Stimulated activated naive CD8-positive, alpha-beta T cell treated with anti-CD3 and anti-CD28 coated beads, Interleukin-15, amount 100 ng/mL, for 72 hours (primary cell): Measurements from ENCODE around the gene HECW1.
A peak's percentile ranks its signal among the peaks of the same experiment; 100 is the strongest.

Experiments used
- ATAC-seq: fragments of 150-1000 bp; cut with Tn5 transposase; 2 replicates; pipeline ENCODE4 v1.10.0; 2021; ENCODE audit warnings: mild to moderate bottlenecking, moderate library complexity
- DNase-seq, 2 donors: peaks; one replicate each; pipeline ENCODE4 v3.0.0; 2021 to 2022
- H3K27ac Mint-ChIP-seq, 2 donors: one replicate each; pipeline ENCODE4 v1.8.0; 2022; ENCODE audit warnings: mild to moderate bottlenecking in 2 of 2, mixed read lengths in 2 of 2, moderate library complexity in 2 of 2
- H3K27me3 Mint-ChIP-seq: one replicate; pipeline ENCODE4 v1.8.0; 2022; ENCODE audit warnings: mixed read lengths
- H3K4me1 Mint-ChIP-seq: one replicate; pipeline ENCODE4 v1.8.0; 2022; ENCODE audit warnings: mild to moderate bottlenecking, mixed read lengths
- H3K4me3 Mint-ChIP-seq, 2 donors: one replicate each; pipeline ENCODE4 v1.8.0; 2022; ENCODE audit warnings: mild to moderate bottlenecking in 2 of 2, mixed read lengths in 2 of 2, moderate library complexity in 1 of 2
- H3K9me3 Mint-ChIP-seq, 2 donors: one replicate each; pipeline ENCODE4 v1.8.0; 2022; ENCODE audit warnings: mixed read lengths in 2 of 2

The HECW1 gene

GRCh38 chr7:43104874-43105520, 7.5 kb upstream of the HECW1 start:
- Mint-ChIP-seq H3K9me3 (no peaks in the 10 kb centered on the region), H3K27ac (peak overlapping the region in 1 of 2 donors; percentile 35), H3K4me3 (no peak overlapping the region), H3K4me1 (no peaks in the 10 kb centered on the region), H3K27me3 (peaks cover 50% of the 10 kb centered on the region)
- ATAC-seq, result no peak
- no peak for DNase-seq

DNA sequence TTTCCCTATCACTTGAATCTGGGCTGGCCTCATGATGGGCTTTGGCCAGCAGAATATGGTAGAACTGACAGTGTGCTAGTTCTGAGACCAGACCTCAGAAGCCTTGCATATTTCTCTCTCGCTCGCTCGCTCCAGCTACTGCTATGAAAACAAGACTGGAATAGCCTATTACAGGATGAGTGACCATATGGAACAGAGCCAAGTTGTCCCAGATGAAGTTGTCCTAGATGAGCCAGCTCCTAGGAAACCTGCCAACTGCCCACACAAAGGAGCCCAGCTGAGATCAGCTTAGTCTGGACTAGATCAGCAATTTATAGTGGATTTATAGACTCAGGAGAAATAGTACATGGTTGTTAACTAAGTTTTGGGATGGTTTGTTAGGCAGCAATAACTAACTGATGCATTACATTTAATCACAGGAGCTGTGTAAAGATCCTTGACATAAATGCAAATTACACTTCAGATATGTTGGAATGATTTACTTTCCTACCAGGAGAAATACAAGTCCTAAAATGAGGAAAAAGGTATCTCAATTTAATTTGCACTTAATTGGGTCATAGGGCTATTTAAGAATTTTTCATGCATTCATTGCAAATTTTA, 6.8 kb upstream of the HECW1 start:
- DNase-seq (no peak), ATAC-seq (no peak)
- peaks cover 57% of the 10 kb centered on the region for H3K27me3 Mint-ChIP-seq
- peak overlapping the region in 1 of 2 donors; percentile 35 for H3K27ac Mint-ChIP-seq
- no peaks in the 10 kb centered on the region for H3K4me1 Mint-ChIP-seq
- H3K9me3 Mint-ChIP-seq, result no peaks in the 10 kb centered on the region
- H3K4me3 Mint-ChIP-seq, result no peak overlapping the region

GRCh38 chr7:43108255-43109011, 4.0 kb upstream of the HECW1 start:
- peak; percentile 74 for ATAC-seq
- peaks cover 74% of the 10 kb centered on the region for H3K27me3 Mint-ChIP-seq
- peak; percentile 50 to 62 for DNase-seq

GRCh38 chr7:43110791-43111535, 1.5 kb upstream of the HECW1 start:
- Mint-ChIP-seq H3K9me3 (no peaks in the 10 kb centered on the region), H3K27me3 (peaks cover 83% of the 10 kb centered on the region), H3K27ac (no peak overlapping the region), H3K4me3 (no peak overlapping the region), H3K4me1 (peaks cover 23% of the 10 kb centered on the region)
- no peak for ATAC-seq
- DNase-seq, result no peak

More at GRCh38 chr7:43108255-43109011, 4.0 kb upstream of the HECW1 start:
- Mint-ChIP-seq H3K4me1 (peaks cover 14% of the 10 kb centered on the region), H3K27ac (no peak overlapping the region), H3K4me3 (no peak overlapping the region), H3K9me3 (no peaks in the 10 kb centered on the region)

GRCh38 chr7:43111630-43112458, 603 bp upstream of the HECW1 start:
- Mint-ChIP-seq H3K4me3 (peak overlapping the region; percentile 41 to 56), H3K27me3 (peaks cover 90% of the 10 kb centered on the region), H3K9me3 (no peaks in the 10 kb centered on the region), H3K27ac (no peak overlapping the region), H3K4me1 (peaks cover 23% of the 10 kb centered on the region)
- ATAC-seq (no peak), DNase-seq (no peak)

DNA sequence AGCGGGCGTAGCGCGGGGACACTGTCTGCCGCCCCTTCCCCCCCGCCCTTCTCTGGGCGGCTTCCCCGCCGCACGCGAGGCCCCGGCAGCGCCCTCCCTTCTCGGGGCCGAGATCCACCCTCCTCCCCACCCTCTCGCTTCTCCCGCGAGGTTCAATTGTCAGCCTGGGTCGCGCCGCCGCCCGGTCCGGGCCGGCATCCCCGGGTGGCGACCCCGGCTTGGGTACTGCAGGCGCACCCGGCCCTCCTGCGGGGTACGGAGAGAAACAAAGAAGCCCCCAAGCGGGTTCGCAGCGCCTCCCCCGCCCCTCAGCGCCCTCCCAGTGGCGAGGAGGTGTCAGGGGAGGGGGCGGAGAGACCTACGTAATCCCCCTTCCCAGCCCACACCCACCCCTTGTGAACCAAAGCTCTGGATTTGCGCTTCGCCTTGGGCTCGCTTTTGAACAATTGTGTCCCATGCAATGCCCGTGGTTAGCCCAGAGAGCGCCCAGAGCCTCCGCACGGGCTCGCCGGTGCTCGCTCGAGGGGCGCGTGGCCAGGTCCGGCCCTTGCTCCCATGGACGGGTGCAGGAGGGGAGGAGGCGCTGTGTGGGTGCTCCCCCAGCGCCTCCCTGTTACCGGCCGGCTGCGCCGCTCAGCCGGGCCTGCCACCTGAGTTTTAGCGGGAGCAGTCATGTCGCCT, 634 bp downstream of the HECW1 start:
- no peak overlapping the region for H3K27ac Mint-ChIP-seq
- peak in 1 of 2 donors; percentile 7 for DNase-seq
- H3K4me1 Mint-ChIP-seq, result peaks cover 23% of the 10 kb centered on the region
- peaks cover 92% of the 10 kb centered on the region for H3K27me3 Mint-ChIP-seq
- peak overlapping the region in 1 of 2 donors; percentile 72 for H3K4me3 Mint-ChIP-seq
- ATAC-seq, result peak; percentile 45
- no peaks in the 10 kb centered on the region for H3K9me3 Mint-ChIP-seq

DNA sequence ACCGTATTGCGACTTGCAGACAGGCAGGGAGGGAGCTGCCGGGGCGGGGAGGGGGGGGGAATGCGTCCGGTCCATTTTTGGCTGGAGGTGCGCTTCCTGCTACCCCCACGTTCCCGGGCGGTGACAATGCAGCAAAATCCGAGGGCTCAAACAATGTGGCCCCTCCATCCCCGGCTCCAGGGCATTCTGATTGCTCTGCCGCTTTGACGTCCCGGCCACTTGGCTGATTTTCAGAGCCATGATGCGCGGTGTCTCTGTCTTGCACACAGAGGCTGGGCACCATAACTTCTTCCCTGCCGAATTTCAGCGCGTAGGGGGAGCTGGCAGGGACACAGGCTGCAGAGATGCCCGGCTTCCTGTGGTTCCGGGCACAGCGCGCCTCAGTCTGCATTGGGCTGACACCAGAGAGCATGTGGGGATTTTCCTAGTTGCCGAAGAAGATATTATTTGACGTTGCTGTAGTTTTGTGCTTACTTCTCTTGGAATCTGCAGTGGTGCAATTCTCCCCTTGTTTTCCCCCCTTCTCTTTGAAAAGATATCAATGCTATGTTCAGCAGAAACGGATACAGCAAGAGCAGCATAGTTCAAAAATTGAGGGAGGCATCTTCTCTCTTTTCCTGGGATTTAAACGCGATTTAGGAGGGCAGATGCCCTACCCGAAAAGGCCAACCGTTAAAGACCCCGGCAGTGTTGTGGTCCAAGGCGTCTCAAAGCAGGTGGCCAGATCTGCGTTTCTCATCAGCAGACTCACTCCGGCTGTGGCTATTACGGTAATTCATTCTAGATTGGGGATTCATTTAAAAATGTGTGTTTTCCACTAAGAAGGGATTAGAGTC, 1.4 kb downstream of the HECW1 start:
- Mint-ChIP-seq H3K4me1 (peaks cover 23% of the 10 kb centered on the region), H3K9me3 (no peaks in the 10 kb centered on the region), H3K27me3 (peaks cover 86% of the 10 kb centered on the region), H3K4me3 (peak overlapping the region; percentile 45 to 72), H3K27ac (no peak overlapping the region)
- DNase-seq, result no peak
- ATAC-seq, result peak; percentile 4

DNA sequence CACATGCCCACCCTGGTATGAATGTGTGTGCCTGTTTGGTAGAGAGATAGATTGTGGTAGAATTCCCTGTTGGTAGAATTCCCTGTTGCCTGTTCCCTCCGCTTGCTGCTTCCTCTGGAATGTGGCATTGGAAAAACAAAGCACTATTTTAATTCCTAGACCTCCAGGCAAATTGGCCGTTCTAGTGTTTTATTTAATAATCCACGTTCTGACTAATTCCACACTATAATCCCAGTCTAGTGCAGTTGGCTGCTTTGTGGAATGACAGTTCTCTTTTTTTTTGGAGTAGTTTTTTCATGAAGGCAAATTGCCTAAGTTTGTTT, 2.0 kb downstream of the HECW1 start:
- DNase-seq (no peak), ATAC-seq (no peak)
- Mint-ChIP-seq H3K4me1 (peaks cover 23% of the 10 kb centered on the region), H3K27me3 (peaks cover 80% of the 10 kb centered on the region), H3K9me3 (no peaks in the 10 kb centered on the region), H3K27ac (no peak overlapping the region), H3K4me3 (no peak overlapping the region)

GRCh38 chr7:43116451-43116850, 4.0 kb downstream of the HECW1 start:
- H3K27me3 Mint-ChIP-seq, result peaks cover 66% of the 10 kb centered on the region

DNA sequence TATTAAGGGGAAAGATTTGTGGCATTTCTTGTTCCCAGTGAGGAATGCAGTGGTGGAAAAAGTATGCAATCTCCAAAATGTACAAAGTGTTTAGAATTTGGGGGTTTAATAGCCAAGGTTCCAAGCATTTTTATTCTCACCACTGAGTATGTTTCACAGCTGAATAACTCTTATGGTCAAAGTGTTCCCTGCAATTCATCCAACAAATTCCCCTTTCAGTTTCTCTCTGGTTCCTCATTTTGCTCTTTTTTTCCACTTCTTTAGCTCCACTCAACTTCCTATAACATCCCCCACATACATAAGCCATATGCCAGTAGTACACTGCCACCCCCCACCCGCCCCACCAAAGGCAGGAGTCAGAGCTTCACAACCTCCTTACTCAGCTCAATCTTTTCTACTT, 4.6 kb downstream of the HECW1 start:
- no peak for ATAC-seq
- Mint-ChIP-seq H3K27me3 (peaks cover 65% of the 10 kb centered on the region), H3K4me1 (peaks cover 12% of the 10 kb centered on the region), H3K9me3 (no peaks in the 10 kb centered on the region), H3K27ac (no peak overlapping the region), H3K4me3 (no peak overlapping the region)
- no peak for DNase-seq

More at GRCh38 chr7:43116451-43116850, 4.0 kb downstream of the HECW1 start:
- H3K4me3 Mint-ChIP-seq, result no peak overlapping the region
- peaks cover 19% of the 10 kb centered on the region for H3K4me1 Mint-ChIP-seq
- no peak for DNase-seq
- no peaks in the 10 kb centered on the region for H3K9me3 Mint-ChIP-seq
- ATAC-seq, result no peak
- H3K27ac Mint-ChIP-seq, result no peak overlapping the region

DNA sequence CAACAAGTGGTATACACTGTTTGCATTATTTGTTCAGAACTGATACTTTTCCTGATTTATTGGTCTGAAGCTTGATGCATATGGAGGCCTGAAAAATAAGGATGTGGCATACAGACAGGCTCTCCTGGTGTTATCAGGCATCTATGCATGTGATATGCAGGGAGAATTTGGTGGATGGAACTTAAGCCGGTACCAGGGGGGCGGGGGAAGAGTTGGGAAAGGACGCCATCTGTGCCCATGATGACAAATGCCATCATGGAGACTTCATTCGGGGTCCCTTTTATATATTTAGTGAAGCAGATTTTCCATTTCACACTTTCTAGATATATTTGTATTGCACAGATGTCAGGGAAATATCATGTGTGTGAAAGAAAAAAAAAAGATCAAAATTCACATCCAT, 5.4 kb downstream of the HECW1 start:
- Mint-ChIP-seq H3K4me1 (peaks cover 9% of the 10 kb centered on the region), H3K27me3 (peaks cover 60% of the 10 kb centered on the region), H3K4me3 (no peak overlapping the region), H3K9me3 (no peaks in the 10 kb centered on the region), H3K27ac (no peak overlapping the region)
- ATAC-seq, result no peak
- no peak for DNase-seq

DNA sequence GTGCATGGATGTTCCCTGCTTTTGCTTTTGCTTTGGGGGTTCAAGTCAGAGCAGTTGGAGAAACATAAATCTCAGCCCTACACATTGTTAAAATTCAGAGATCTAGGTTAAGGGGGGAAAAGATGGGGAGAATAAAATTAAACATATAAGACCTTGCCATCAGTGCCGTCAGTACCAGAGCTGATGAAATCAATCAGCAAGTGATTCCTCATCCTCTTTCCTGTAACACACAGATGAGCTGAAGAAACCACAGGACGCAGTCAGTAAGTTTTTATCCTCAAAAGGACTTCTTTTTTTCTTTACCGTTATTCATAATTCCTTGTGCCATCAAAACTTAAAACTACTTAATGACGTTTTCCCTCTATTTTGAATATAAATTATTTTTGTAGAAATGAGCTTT, 5.9 kb downstream of the HECW1 start:
- peaks cover 60% of the 10 kb centered on the region for H3K27me3 Mint-ChIP-seq
- no peaks in the 10 kb centered on the region for H3K9me3 Mint-ChIP-seq
- no peak for ATAC-seq
- H3K4me1 Mint-ChIP-seq, result peaks cover 9% of the 10 kb centered on the region
- DNase-seq, result no peak
- H3K4me3 Mint-ChIP-seq, result no peak overlapping the region
- no peak overlapping the region for H3K27ac Mint-ChIP-seq

- H3K9me3 Mint-ChIP-seq, result no peaks in the 10 kb centered on the region
- H3K27me3 Mint-ChIP-seq, result peaks cover 54% of the 10 kb centered on the region
- DNase-seq (no peak), ATAC-seq (no peak)
- H3K27ac Mint-ChIP-seq, result no peak overlapping the region
- H3K4me3 Mint-ChIP-seq, result no peak overlapping the region
- H3K4me1 Mint-ChIP-seq, result no peaks in the 10 kb centered on the region
Measured at GRCh38 chr7:43119371-43120075, 7.1 kb downstream of the HECW1 start.
